HUES6 (cell line): ENCODE measurements around the gene ATP13A3.
"Not testable (repeated sequence)": the region's sequence is repeated elsewhere in the genome, so short reads cannot be mapped to it uniquely, and the experiment has no call there.

Experiments used
- H3K27ac ChIP-seq: 2 replicates; pipeline ENCODE4 v1.7.0; 2013; ENCODE audit warnings: low read depth, mild to moderate bottlenecking, low read length, inconsistent platforms
- H3K27me3 ChIP-seq: 2 replicates; pipeline ENCODE4 v1.6.1; 2013; ENCODE audit warnings: low read length; ENCODE audit not compliant: control insufficient read depth, insufficient read depth
- H3K36me3 ChIP-seq: 2 replicates; pipeline ENCODE4 v1.6.1; 2013; ENCODE audit warnings: low read length; ENCODE audit not compliant: control insufficient read depth, insufficient read depth
- H3K4me1 ChIP-seq: 2 replicates; pipeline ENCODE4 v1.6.1; 2013; ENCODE audit warnings: low read length; ENCODE audit not compliant: control insufficient read depth, insufficient read depth
- H3K4me3 ChIP-seq: 2 replicates; pipeline ENCODE4 v1.5.1; 2013; ENCODE audit warnings: low read depth, low read length
- H3K9ac ChIP-seq: one replicate; pipeline ENCODE4 v1.6.1; 2013; ENCODE audit warnings: mild to moderate bottlenecking, low read length
- H3K9me3 ChIP-seq: 2 replicates; pipeline ENCODE4 v1.6.1; 2013; ENCODE audit warnings: low read depth, low read length; ENCODE audit not compliant: control insufficient read depth, insufficient read depth

Gene ATP13A3

DNA sequence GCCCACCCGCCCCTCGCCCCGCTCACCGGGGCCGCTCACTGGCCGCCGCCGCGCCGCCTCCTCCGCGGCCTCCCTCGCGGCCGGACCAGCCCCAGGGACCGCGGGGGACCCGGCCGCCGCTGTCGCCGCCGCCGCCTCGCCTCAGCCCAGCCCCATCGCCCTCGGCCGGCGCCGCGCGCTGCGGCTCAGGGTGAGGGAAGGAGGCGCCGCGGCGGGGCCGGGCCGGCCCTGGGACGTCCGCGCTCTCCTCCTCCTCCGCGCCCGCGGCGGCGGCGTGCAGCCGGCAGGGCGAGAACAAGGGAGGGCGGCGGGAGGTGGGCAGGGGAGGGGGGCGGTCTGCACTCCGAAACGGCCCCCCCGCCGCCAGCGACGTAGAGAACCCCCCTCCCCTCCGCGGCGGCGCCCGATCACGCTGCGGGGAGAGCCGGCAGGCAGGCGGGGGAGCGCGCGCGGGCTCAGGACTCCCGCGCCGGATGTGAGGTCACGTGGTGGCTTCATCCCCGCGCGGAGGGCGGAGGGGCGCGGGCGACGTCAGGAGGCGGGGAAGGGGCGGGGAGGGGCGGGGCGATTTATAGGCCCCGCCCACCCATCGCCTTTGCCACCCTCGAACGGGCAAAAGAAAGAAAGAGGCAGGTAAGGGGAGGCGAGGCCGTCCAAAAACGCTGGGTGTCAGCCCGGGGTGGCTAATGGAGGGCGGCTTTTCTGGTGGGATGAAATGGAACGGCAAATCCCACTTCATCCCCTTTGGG, at the start of gene ATP13A3:
TSS of gene ATP13A3 (minus strand) at position 463 of the 749 bp plus-strand sequence. CDS start 24,812 bp downstream, outside the sequence.
- H3K27ac ChIP-seq = peak within 1 kb of the TSS; percentile 71; the same call in 1 of the 2 replicates
- peaks cover 18% of the 10 kb centered on the region; the same call in 1 of the 2 replicates for H3K36me3 ChIP-seq
- no peaks in the 10 kb centered on the region; the same call in 1 of the 2 replicates for H3K27me3 ChIP-seq
- no peaks in the 10 kb centered on the region for H3K9me3 ChIP-seq
- peak within 1 kb of the TSS; percentile 81 for H3K4me3 ChIP-seq
- H3K9ac ChIP-seq = peak within 1 kb of the TSS; percentile 79
- H3K4me1 ChIP-seq = peaks cover 20% of the 10 kb centered on the region

DNA sequence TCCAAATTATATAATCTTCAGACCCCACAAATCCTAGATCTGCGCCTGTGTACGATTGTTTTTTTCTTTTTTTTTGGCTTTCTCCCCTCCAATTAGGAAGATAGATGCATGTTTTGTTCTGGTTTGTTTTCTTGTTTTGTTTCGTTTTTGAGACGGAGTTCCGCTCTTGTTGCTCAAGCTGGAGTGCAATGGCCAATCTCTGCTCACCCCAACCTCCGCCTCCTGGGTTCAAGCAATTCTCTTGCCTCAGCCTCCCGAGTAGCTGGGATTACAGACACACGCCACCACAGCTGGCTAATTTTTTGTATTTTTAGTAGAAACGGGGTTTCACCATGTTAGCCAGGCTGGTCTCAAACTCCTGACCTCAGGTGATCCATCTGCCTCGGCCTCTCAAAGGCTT, 48.4 kb upstream of the ATP13A3 start:
- not testable (repeated sequence) for H3K9ac ChIP-seq, H3K4me3 ChIP-seq, H3K27ac ChIP-seq, H3K4me1 ChIP-seq, H3K36me3 ChIP-seq, H3K27me3 ChIP-seq
- H3K9me3 ChIP-seq = peaks cover 11% of the 10 kb centered on the region; the same call in 1 of the 2 replicates

DNA sequence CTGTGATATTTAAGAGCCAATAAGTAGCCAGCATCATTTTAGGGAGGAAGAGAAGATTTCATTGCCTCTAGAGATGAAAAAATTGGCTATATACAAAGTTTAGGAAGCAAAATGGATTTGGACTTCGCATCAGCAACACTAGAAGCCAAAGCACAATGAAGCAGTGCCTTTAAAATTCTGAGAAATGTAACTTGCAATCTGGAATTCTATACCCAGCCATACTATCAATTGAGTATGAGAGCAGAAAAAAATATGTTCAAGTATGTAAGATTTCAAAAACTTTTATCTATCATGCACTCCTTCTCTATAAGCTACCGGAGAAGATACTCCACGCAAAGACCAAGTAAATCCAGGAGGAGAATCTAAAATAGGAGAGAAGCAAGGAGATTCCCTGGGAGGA, 47.4 kb upstream of the ATP13A3 start:
- H3K27me3 ChIP-seq = no peaks in the 10 kb centered on the region
- no peaks in the 10 kb centered on the region for H3K4me1 ChIP-seq
- peaks cover 11% of the 10 kb centered on the region; the same call in 1 of the 2 replicates for H3K9me3 ChIP-seq
- no peaks in the 10 kb centered on the region for H3K36me3 ChIP-seq
- H3K4me3 ChIP-seq = no peak overlapping the region
- H3K27ac ChIP-seq = no peak overlapping the region
- H3K9ac ChIP-seq = no peak overlapping the region

DNA sequence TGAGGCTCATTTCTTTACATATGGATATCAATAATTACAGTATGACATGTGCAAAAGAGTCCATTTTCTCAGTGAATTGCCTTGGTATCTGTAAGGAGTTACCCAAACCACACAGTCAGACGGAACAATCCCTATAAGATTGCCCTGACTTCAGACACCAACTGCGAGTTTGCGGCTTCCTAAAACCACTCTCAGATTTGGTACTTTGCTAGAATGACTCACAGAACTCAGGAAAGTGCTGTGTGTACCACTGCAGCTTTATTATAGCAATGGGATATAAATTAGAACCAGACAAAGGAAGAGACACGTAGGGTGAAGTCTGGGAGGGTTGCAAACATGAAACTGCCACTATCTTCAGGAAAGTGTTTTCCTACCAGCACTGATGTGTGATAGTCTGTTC, 45.8 kb upstream of the ATP13A3 start:
- Histone ChIP-seq H3K9ac (no peak overlapping the region), H3K4me1 (no peaks in the 10 kb centered on the region), H3K36me3 (no peaks in the 10 kb centered on the region), H3K9me3 (peaks cover 11% of the 10 kb centered on the region; the same call in 1 of the 2 replicates), H3K4me3 (no peak overlapping the region), H3K27ac (no peak overlapping the region), H3K27me3 (no peaks in the 10 kb centered on the region)

DNA sequence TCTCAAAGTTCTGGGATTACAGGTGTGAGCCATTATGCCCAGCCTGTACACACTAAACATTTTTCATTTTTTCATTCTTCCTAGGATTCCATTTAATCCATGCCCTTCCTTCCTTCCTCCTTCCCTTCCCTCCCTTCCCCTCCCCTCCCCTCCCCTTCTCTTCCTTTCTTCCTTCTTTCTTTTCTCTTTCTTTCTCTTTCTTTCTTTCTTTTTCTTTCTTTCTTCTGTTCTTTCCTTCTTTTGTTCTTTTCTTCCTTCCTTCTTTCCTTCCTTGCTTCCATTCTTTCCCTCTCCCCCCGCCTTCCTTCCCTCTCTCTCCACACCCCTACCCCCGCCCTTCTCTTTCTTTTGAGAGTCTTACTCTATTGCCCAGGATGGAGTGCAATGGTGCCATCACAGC, 40.9 kb upstream of the ATP13A3 start:
- Histone ChIP-seq H3K4me3 (no peak overlapping the region), H3K27ac (no peak overlapping the region), H3K9me3 (no peaks in the 10 kb centered on the region), H3K9ac (no peak overlapping the region), H3K36me3 (no peaks in the 10 kb centered on the region), H3K27me3 (no peaks in the 10 kb centered on the region), H3K4me1 (no peaks in the 10 kb centered on the region)

DNA sequence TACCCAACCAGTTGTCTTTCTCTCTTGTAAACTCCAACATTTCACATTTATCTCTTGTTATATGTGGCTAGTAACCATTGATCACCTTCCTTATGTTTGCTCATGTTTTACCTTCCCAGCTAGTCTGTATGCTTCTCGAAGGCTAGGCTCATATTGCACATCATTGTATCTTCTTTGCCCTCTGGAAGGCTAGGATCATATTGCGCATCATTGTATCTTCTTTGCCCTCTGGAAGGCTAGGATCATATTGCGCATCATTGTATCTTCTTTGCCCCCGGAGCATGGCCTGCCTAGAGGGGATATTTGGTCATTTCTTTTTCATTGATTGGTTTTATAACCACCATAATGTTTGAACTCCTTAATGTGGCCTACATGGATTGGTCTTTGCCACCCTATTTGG, 39.4 kb upstream of the ATP13A3 start:
- H3K27ac ChIP-seq = no peak overlapping the region
- no peaks in the 10 kb centered on the region; the same call in 1 of the 2 replicates for H3K4me1 ChIP-seq
- H3K27me3 ChIP-seq = no peaks in the 10 kb centered on the region
- no peaks in the 10 kb centered on the region for H3K9me3 ChIP-seq
- no peak overlapping the region for H3K4me3 ChIP-seq
- H3K36me3 ChIP-seq = no peaks in the 10 kb centered on the region
- H3K9ac ChIP-seq = no peak overlapping the region

DNA sequence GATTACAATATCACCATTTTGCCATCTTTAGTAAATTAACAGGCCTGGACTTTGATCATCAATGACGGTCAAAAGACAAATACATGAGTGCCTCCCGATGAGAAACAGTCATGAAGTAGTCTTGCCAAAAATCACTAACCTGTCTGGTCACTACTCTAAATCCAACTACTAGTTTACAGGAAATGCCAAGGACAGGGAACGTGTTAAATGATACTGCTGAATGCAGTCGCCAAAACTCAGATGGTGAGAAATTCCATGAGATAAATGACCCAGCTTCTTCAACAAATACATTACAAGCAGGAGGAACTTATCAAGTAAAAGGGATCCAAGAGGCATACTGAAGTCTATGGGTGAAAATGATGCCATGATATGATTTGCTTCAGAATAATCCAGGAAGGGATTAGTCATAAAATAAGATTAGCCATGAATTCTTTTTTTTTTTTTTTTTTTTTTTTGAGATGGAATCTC, 35.8 kb upstream of the ATP13A3 start:
- Histone ChIP-seq H3K27ac (no peak overlapping the region), H3K4me3 (no peak overlapping the region), H3K4me1 (no peaks in the 10 kb centered on the region; the same call in 1 of the 2 replicates), H3K27me3 (no peaks in the 10 kb centered on the region), H3K9me3 (0 out of 2 replicates have a peak, but pooled peaks cover 3% of the 10 kb centered on the region), H3K36me3 (no peaks in the 10 kb centered on the region), H3K9ac (no peak overlapping the region)

DNA sequence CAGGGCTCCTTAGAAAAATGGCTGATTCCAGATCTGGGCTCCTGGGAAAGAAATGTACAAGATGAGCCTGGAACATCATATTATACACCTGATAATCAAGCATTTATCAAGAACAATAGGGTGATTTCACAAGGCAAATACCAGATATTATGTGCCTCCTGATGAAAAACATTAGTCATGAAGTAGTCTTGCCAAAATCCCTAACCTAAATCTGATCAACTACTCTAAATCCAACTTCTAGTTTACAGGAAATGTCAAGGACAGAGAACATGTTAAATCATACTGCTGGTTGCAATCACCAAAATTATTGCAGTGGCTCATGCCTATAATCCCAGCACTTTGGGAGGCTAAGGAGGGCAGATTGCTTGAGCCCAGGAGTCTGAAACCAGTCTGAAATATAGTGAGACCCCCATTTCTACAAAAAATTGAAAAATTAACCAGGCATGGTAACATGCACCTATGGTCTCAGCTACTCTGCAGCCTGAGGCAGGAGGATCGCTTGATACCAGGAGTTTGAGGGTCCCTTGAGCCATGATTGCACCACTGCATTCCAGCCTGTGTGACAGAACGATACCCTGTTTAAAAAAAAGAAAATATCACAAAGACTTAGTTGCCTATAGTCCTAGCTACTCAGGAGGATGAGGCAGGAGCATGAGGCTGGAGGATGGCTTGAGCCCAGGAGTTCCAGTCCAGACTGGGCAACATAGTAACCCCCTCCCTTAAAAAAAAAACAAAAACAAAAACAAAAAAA, 34.9 kb upstream of the ATP13A3 start:
- no peaks in the 10 kb centered on the region for H3K27me3 ChIP-seq
- no peak overlapping the region for H3K4me3 ChIP-seq
- H3K27ac ChIP-seq = no peak overlapping the region
- H3K9ac ChIP-seq = no peak overlapping the region
- peaks cover 3% of the 10 kb centered on the region; the same call in 1 of the 2 replicates for H3K9me3 ChIP-seq
- H3K4me1 ChIP-seq = no peaks in the 10 kb centered on the region; the same call in 1 of the 2 replicates
- H3K36me3 ChIP-seq = no peaks in the 10 kb centered on the region

DNA sequence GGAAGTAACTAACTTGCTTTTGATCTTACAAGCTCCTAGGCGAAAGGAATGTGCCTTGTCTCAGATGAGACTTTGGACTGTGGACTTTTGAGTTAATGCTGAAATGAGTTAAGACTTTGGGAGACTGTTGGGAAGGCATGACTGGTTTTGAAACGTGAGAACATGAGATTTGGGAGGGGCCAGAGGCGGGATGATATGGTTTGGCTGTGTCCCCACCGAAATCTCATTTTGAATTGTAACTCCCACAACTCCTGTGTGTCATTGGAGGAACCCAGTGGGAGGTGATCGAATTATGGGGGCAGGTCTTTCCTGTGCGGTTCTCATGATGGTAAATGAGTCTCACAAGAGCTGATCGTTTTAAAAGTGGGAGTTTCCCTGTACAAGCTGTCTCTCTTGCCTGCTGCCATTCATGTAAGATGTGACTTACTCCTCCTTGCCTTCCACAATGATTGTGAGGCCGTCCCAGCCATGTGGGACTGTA, 33.9 kb upstream of the ATP13A3 start:
- H3K36me3 ChIP-seq, H3K27ac ChIP-seq, H3K27me3 ChIP-seq, H3K4me1 ChIP-seq, H3K9ac ChIP-seq, H3K9me3 ChIP-seq, H3K4me3 ChIP-seq: not testable (repeated sequence)

DNA sequence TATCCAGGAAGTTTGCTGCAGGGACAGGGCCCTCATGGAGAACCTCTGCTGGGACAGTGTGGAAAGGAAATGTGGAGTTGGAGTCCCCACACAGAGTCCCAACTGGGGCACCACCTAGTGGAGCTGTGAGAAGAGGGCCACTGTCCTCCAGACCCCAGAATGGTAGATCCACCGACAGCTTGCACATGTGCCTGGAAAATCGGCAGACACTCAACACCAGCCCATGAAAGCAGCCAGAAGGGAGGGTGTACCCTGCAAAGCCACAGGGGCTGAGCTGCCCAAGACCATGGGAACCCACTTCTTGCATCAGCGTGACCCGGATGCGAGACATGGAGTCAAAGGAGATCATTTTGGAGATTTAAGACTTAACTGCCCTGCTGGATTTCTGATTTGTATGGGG, 33.4 kb upstream of the ATP13A3 start:
- H3K36me3 ChIP-seq, H3K4me3 ChIP-seq, H3K9ac ChIP-seq, H3K4me1 ChIP-seq, H3K9me3 ChIP-seq, H3K27ac ChIP-seq, H3K27me3 ChIP-seq: not testable (repeated sequence)

DNA sequence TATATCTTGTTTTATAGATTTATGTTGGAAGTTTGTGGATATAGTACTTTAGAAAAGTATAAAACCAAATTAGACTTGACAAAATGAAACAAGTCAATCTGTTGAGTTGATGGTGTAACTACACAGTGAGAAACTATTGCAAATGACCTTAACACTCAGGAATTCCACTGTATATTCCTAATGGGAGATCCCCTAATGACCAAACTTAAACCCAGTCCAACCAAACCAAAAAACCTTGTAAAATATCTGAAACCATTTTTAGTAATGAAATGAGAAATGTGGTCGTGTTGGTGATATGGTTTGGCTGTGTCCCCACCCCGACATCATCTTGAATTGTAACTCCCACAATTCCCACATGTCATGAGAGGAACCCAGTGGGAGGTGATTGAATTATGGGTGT, 31.9 kb upstream of the ATP13A3 start:
- H3K9me3 ChIP-seq = peaks cover 3% of the 10 kb centered on the region; the same call in 1 of the 2 replicates
- no peaks in the 10 kb centered on the region; the same call in 1 of the 2 replicates for H3K4me1 ChIP-seq
- H3K27me3 ChIP-seq = no peaks in the 10 kb centered on the region
- no peaks in the 10 kb centered on the region for H3K36me3 ChIP-seq
- no peak overlapping the region for H3K9ac ChIP-seq
- no peak overlapping the region for H3K4me3 ChIP-seq
- no peak overlapping the region for H3K27ac ChIP-seq
